ENCODE measurements around the gene PCBP3. TPM values are rescaled to one million over a fixed set of nuclear protein-coding genes. Genes with fewer than 3 reads are reported as not detected.

Gene PCBP3
- polyA plus RNA-seq, 1 donor (not counting 4 experiments of a cell fraction or from before 2014, with no cell fraction given) = 0.25 TPM

- Histone ChIP-seq H3K4me2 (ENCODE audit: control insufficient read depth, extremely low read depth, insufficient read depth, low read depth, low read length) (no peak overlapping the region), H3K27me3 (ENCODE audit: control insufficient read depth, extremely low read depth, insufficient read depth, low read length) (peaks cover 12% of the 10 kb centered on the region), H3K9ac (ENCODE audit: control insufficient read depth, extremely low read depth, insufficient read depth, low read length) (no peak overlapping the region), H3K79me2 (ENCODE audit: control insufficient read depth, insufficient read depth, low read length) (no peaks in the 10 kb centered on the region), H3K9me1 (ENCODE audit: control insufficient read depth, extremely low read depth, insufficient read depth, low read length) (no peaks in the 10 kb centered on the region), H3K4me1 (ENCODE audit: control insufficient read depth, extremely low read depth, insufficient read depth, low read length) (peaks cover 21% of the 10 kb centered on the region), H3K27ac (ENCODE audit: control insufficient read depth, insufficient read depth, low read length) (no peak overlapping the region), H3K4me3 (ENCODE audit: control insufficient read depth in 2 of 3, extremely low read depth in 1 of 3, insufficient read depth in 2 of 3, low read depth in 1 of 3, low read length in 3 of 3) (no peak overlapping the region), H3K9me3 (ENCODE audit: control insufficient read depth, low read depth, low read length) (no peaks in the 10 kb centered on the region), H3K36me3 (ENCODE audit: control insufficient read depth in 2 of 2, extremely low read depth in 1 of 2, insufficient read depth in 2 of 2, low read length in 2 of 2) (no peaks in the 10 kb centered on the region), H4K20me1 (ENCODE audit: control insufficient read depth, extremely low read depth, insufficient read depth, low read length) (no peaks in the 10 kb centered on the region), H2AFZ (ENCODE audit: control insufficient read depth, low read length) (peak overlapping the region; percentile 21)
- TF ChIP-seq EZH2 (IDR thresholded peaks at IDR 0.05; ENCODE audit: low read length) = no peak
- no peak for TF ChIP-seq CTCF (optimal IDR thresholded peaks at IDR 0.05 in 1 of 3, IDR thresholded peaks at IDR 0.05 in 1 of 3, conservative IDR thresholded peaks at IDR 0.05 in 1 of 3; ENCODE audit: extremely low read depth in 1 of 3, insufficient read depth in 2 of 3, low read length in 3 of 3)
- dilution Hi-C loops (cut with MboI; ENCODE audit: extremely low pct_ligation_motif_present, low sequenced_read_pairs) = no loop called here
- peak; percentile 51 for FAIRE-seq
- no peak for DNase-seq (ENCODE audit: low read depth, low spot score)
These were observed 177.9 kb downstream of the PCBP3 start for GRCh38 chr21:45821315-45821962.

DNA sequence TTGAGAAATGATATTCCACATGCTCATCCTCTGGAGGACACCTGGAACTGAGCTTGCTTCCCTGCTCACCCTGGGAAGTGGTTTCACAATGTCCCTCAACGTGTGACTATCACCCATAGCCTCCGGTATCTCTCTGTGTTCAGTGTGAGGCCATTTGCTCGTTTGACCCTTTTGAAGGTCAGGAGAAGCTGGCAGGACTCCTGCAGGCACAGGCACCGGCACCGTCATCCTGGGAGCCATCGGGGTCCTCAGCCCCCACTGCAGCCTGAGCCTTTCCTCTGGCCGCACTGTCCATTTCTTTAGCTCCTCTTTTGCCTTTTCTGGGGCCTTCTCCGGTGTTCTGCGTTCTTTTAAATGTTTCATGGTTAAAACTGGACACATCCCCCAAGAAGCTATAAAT is 178.5 kb downstream of the PCBP3 start:
- no peaks in the 10 kb centered on the region for H3K9me1 ChIP-seq (ENCODE audit: control insufficient read depth, extremely low read depth, insufficient read depth, low read length)
- DNase-seq (ENCODE audit: low read depth, low spot score) = no peak
- peaks cover 12% of the 10 kb centered on the region for H3K27me3 ChIP-seq (ENCODE audit: control insufficient read depth, extremely low read depth, insufficient read depth, low read length)
- H3K36me3 ChIP-seq (ENCODE audit: control insufficient read depth in 2 of 2, extremely low read depth in 1 of 2, insufficient read depth in 2 of 2, low read length in 2 of 2) = no peaks in the 10 kb centered on the region
- dilution Hi-C loops (cut with MboI; ENCODE audit: extremely low pct_ligation_motif_present, low sequenced_read_pairs) = no loop called here
- no peaks in the 10 kb centered on the region for H3K9me3 ChIP-seq (ENCODE audit: control insufficient read depth, low read depth, low read length)
- H3K79me2 ChIP-seq (ENCODE audit: control insufficient read depth, insufficient read depth, low read length) = no peaks in the 10 kb centered on the region
- H3K4me1 ChIP-seq (ENCODE audit: control insufficient read depth, extremely low read depth, insufficient read depth, low read length) = peaks cover 21% of the 10 kb centered on the region
- no peak overlapping the region for H3K9ac ChIP-seq (ENCODE audit: control insufficient read depth, extremely low read depth, insufficient read depth, low read length)
- H2AFZ ChIP-seq (ENCODE audit: control insufficient read depth, low read length) = no peak overlapping the region
- no peak for FAIRE-seq
- H3K4me3 ChIP-seq (ENCODE audit: control insufficient read depth in 2 of 3, extremely low read depth in 1 of 3, insufficient read depth in 2 of 3, low read depth in 1 of 3, low read length in 3 of 3) = no peak overlapping the region
- H3K4me2 ChIP-seq (ENCODE audit: control insufficient read depth, extremely low read depth, insufficient read depth, low read depth, low read length) = no peak overlapping the region
- H3K27ac ChIP-seq (ENCODE audit: control insufficient read depth, insufficient read depth, low read length) = no peak overlapping the region
- no peaks in the 10 kb centered on the region for H4K20me1 ChIP-seq (ENCODE audit: control insufficient read depth, extremely low read depth, insufficient read depth, low read length)
- TF ChIP-seq EZH2 (IDR thresholded peaks at IDR 0.05; ENCODE audit: low read length) (no peak), CTCF (optimal IDR thresholded peaks at IDR 0.05 in 1 of 3, IDR thresholded peaks at IDR 0.05 in 1 of 3, conservative IDR thresholded peaks at IDR 0.05 in 1 of 3; ENCODE audit: extremely low read depth in 1 of 3, insufficient read depth in 2 of 3, low read length in 3 of 3) (no peak)
